ENCODE measurements around the gene GABRP.

GABRP gene

DNA sequence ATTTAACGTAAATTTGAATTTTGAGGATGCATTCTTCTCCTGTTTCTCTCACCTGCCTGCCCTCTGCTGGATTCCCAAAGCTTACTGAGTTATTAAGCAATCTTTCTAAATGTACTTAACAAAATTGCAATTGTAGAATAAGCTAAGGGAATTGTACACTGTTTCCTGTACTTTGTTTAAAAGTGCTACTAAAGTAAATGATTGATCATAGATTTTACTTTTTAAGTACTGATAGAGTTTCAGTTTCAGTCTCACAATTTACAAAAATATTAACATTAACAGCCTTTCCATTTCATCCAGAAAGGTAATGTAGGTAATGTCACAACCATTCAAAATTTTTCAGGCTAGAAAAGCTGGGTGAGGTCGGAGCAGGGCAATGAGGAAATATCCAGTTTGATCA is 73.5 kb downstream of the GABRP start:
- ATAC-seq (no peak), DNase-seq (ENCODE audit: low spot score in 2 of 2) (no peak)
- H3K9me3 Mint-ChIP-seq = peaks cover 14% of the 10 kb centered on the region
- peaks cover 5% of the 10 kb centered on the region for H3K4me1 Mint-ChIP-seq
- H3K27ac Mint-ChIP-seq = no peak overlapping the region
- H3K36me3 Mint-ChIP-seq = no peaks in the 10 kb centered on the region
- no peak overlapping the region for H3K4me3 Mint-ChIP-seq

DNA sequence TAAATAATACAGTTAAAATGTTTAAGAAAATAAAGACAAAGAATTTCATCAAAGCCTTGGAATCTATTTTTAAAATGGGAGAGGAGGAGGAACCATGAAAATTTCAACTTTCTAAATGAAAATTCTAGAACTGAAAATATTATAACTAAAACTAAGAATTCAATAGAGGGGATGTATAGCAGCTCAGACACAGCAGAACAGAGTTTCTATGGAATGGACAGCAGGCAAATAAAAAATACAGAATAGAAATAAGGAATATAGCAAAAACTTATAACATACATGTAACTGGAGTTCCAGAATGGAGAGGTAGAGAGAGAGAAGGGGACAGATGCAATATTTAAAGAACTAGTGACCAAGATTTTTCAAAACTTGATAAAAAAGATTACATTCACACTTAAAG is 76.9 kb downstream of the GABRP start:
- Mint-ChIP-seq H3K36me3 (no peaks in the 10 kb centered on the region), H3K4me3 (no peak overlapping the region), H3K4me1 (peaks cover 5% of the 10 kb centered on the region), H3K9me3 (peaks cover 14% of the 10 kb centered on the region), H3K27ac (no peak overlapping the region)
- ATAC-seq (no peak), DNase-seq (ENCODE audit: low spot score in 2 of 2) (no peak)

DNA sequence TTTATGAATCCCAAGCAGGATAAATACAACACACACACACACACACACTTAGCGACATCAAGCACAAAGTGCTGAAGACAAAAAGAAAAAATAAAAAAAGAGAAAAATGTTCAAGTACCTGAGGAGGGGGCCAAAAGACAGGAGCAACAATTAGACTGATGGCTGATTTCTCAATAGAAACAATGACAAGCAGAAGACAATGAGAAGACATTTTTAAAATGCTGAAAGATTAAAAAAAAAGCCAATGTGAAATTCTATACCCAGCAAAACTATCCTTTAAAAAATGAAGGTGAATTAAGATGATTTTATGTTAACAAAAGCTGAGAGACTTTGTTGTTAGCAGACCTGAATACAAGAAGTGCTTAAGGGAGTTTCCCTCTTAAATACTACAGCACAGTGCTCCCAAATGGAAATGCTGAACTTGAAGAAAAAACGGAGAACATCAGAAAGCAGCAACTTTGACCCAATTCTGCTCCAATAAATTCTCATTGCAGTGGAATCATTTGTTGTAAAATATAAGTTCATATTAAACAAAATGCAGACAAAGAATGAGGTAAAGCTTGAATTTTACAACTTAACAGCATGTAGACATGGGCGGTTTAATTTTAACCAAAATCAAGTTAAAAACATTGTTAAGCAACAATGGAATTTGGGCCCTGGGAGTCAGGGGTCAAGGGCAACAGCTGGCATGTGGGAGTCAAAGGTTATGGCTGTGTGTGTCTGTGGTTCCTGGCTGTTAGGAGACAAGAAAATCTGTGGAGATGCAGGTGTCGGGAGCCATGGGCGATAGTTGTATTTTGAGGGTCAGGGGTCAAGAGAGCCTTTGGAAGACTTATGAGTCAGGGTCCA is 77.5 kb downstream of the GABRP start:
- ATAC-seq (no peak), DNase-seq (ENCODE audit: low spot score in 2 of 2) (no peak)
- Mint-ChIP-seq H3K27ac (no peak overlapping the region), H3K4me3 (no peak overlapping the region), H3K4me1 (peaks cover 5% of the 10 kb centered on the region), H3K9me3 (peaks cover 14% of the 10 kb centered on the region), H3K36me3 (no peaks in the 10 kb centered on the region)

DNA sequence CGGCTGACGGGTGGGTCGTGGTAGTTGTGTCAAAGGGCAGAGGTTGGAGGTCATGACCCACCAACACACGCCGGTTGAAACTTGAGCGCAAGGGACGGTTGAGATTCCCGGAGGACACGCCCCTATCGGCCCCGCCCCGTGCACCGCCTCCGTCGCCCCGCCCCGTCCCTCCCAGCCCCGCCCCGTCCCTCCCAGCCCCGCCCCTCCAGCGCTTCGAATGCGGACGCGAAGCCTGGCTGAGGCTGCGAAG is 78.1 kb downstream of the GABRP start:
- H3K4me3 Mint-ChIP-seq = no peak overlapping the region
- H3K27ac Mint-ChIP-seq = no peak overlapping the region
- ATAC-seq (no peak), DNase-seq (ENCODE audit: low spot score in 2 of 2) (no peak)
- H3K4me1 Mint-ChIP-seq = peaks cover 5% of the 10 kb centered on the region
- H3K36me3 Mint-ChIP-seq = no peaks in the 10 kb centered on the region
- peaks cover 14% of the 10 kb centered on the region for H3K9me3 Mint-ChIP-seq

DNA sequence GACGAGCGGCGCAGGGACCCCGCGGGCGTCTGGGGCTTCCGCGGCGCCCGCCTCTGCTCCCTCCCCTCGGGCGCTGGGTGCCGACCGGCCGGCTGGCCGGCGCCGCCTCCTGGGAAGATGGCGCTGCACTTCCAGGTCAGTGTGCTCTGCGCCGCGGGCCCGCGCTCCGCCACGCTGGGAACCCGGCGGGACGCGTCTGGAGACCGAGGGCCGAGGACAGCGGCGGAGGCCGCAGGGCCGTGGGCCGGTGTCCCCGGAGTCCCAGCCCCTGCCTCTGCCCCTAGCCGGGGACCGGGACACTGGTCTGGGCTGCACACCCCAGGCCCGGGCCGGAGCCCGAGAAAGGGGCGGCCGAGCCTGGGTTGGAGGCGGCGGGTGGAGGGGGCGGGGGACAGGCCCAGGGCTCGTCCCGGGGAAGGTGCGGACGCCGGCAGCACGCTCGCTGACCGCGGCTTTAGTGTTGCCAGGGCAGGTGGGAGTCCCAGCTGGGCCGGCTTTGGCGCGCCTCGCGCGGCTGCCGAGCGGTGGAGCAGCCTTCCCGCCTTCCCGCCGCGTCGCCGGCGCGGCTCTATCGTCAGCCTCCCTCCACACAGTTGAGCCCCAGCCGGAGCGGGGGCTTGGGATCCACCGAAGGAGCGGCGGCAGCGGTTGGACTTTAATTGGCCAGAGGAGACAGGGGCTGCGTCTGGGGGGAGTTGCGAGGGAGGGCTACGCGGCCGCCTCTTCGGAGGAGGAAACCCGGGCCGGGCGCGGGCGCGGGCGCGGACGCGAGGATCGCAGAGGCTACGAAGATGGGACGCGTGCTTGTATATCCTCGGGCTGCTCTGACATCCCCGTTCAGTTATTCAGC is 78.6 kb downstream of the GABRP start, which contains the start of gene RANBP17:
RANBP17 (plus strand) TSS at position 102 of the 850 bp plus-strand sequence.
- DNase-seq (ENCODE audit: low spot score in 2 of 2) = no peak
- peak; percentile 11 for ATAC-seq
- no peak within 1 kb of the TSS for H3K27ac Mint-ChIP-seq
- H3K9me3 Mint-ChIP-seq = peaks cover 14% of the 10 kb centered on the region
- no peak within 1 kb of the TSS for H3K4me3 Mint-ChIP-seq
- no peaks in the 10 kb centered on the region for H3K36me3 Mint-ChIP-seq
- peaks cover 5% of the 10 kb centered on the region for H3K4me1 Mint-ChIP-seq

DNA sequence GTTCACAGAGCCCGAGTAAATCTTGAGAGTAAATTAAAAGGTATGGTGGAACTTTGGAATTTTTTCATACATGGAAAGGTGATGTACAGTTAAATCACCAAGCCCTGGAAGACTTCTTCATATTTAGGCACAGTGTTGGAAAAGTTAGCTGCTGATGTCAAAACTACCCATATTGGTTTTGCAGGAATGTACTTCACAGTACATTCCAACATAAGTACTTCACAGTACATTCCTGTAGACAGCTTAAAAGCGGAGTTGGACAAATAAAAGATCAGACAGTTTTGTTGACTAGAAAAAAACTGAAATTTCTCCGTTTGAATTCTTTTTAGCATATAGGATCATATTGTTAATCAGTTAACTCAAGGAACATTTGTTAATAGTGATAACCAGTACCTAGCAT is 80.1 kb downstream of the GABRP start:
- ATAC-seq (no peak), DNase-seq (ENCODE audit: low spot score in 2 of 2) (no peak)
- no peak overlapping the region for H3K4me3 Mint-ChIP-seq
- no peaks in the 10 kb centered on the region for H3K36me3 Mint-ChIP-seq
- H3K9me3 Mint-ChIP-seq = peaks cover 14% of the 10 kb centered on the region
- no peak overlapping the region for H3K27ac Mint-ChIP-seq
- peaks cover 5% of the 10 kb centered on the region for H3K4me1 Mint-ChIP-seq
